ENCODE results near the gene SERPINB4.
"Not testable (repeated sequence)": the region's sequence is repeated elsewhere in the genome, so short reads cannot be mapped to it uniquely, and the experiment has no call there.

SERPINB4 gene

DNA sequence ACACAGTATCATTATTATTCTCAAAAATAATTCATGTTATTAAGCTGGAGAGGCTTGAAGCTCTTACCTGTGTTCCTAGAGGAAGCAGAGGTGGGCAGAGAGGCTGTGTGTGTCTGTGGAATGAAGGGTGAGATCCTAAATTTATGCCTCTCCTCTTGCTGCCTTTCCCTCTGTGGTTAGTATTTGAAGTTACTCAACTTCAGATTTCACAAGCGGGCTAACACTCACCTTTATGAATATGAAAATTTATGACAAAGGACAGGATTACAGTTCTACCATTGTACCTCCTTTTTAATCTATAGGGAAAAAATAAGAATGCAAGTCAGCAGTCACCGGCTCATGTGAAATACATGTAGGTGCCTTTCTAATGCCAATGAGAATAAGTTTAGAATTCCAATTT lies at the start of gene SERPINB4:
Gene SERPINB4, minus strand, starts transcription at position 115 of the 400 bp plus-strand sequence. CDS start 679 bp downstream, outside the sequence.
- not testable (repeated sequence) for DNase-seq

GRCh38 chr18:63689064-63689463 lies 45.0 kb upstream of the SERPINB4 start:
- no peak for DNase-seq

- DNase-seq, result no peak
These were observed 42.8 kb upstream of the SERPINB4 start for GRCh38 chr18:63686871-63687270.

DNA sequence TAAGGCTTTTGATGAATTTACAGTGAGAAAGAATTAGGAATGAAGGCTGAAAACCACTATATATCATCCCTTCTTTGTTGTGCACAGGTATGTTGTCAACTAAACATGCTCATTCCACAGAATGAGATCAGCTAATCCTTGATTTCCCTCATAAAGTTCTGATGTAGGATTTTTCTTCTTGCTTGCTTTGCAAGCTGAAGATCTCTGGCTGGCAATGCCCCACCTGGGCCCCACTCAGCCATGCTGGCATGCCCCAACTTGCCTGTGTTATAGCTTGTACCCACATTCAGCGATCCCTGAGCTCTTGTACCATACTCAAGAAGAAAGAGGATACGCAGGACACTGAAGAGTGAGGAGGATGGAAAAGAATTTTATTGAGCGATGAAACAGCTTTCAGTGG lies 40.7 kb upstream of the SERPINB4 start:
- no peak for DNase-seq

GRCh38 chr18:63683890-63684289 lies 39.8 kb upstream of the SERPINB4 start:
- DNase-seq, result no peak

DNA sequence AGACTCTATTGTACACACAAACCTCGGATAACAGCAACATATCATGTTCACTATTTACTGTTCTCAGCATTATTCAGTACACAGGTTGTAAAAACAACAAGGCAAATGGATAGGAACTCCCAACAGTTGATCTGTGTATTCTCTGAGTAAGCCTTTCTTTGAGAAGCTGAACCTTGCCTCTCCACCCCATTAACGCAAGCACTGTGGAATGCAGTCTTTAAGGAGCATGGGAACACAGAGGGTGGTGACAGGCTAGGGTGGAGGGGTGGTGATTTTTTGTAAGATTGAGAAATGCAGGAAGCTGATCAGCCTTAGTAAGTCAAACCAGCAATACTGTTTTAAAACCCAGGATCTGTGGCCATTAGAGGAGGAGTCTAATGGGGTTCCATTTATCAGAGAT lies 39.1 kb upstream of the SERPINB4 start:
- DNase-seq, result no peak

DNA sequence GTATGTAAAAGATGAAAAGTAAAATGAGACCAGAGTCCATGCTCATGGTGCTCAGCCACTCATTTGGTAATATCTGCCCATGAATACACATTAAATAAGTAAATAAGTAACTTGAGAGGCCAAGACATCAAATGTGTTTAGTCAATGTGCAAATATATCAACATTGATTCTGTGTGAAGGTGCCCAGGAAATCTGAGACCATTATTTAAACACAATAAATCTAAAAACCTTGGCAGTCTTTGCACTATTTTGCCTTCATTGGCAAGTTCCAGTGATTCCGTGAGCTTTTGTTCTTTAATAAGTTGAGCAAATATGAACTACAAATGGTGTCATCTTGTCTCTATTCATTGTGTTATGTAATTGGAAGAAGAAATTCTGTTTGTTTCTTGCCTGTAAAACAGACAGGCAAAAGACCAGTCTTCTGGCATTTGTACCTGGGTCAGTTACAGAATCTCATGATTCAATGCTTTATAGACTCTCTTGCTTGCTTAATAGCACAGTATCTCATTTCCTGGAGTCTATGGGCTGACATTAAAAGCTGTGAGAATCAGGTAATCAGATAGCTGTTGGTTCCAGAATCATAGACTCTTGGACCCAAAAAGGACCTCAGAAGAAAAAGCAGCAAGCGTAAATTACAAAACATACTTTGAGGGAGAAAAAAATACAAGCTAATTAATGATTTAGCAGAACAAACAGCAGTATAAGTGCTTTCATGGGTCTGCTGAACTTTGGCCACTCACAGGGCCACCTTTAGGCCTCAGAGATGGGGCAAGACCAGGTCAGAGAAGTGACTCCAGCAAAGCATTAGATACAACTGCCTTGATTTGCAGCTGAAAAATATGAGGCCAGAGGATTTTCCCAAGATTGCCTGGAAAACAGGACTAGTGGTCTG lies 37.6 kb upstream of the SERPINB4 start:
- no peak for DNase-seq

DNA sequence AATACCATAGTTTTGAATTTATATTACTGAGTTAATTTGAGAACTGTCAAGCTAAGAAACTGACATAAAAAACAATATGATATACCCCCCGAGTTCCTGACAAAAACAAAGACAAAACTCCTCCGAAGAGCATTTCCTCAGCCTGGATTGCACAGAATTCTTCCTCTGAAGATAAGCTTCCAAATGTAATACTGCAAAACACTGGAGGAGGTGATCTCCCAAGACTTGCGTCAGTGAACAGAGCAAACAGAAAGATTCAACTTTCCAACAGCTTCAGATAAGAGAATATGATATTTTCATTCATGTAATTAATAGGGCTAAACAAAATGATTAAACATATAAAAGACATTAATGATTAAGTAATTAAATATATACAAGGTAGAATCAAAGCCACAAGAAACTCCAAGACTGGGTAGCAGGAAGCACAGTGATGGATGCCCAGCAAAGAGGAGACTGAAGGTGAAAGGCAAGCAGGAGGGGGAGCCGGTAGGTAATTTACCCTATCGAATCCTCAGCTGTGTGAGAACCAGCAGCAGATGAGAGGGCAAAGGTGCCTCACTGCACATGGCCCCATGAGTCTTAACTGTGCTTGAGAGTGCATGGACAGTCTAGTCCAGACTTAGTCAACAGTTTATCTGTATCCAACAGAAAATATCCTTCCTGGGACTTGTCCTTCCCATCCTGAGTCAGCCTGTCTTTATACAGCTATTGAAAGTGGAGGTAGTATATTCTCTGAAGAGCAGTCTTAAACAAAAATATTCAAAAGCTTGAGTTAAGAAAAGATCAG lies 36.0 kb upstream of the SERPINB4 start:
- no peak for DNase-seq

DNA sequence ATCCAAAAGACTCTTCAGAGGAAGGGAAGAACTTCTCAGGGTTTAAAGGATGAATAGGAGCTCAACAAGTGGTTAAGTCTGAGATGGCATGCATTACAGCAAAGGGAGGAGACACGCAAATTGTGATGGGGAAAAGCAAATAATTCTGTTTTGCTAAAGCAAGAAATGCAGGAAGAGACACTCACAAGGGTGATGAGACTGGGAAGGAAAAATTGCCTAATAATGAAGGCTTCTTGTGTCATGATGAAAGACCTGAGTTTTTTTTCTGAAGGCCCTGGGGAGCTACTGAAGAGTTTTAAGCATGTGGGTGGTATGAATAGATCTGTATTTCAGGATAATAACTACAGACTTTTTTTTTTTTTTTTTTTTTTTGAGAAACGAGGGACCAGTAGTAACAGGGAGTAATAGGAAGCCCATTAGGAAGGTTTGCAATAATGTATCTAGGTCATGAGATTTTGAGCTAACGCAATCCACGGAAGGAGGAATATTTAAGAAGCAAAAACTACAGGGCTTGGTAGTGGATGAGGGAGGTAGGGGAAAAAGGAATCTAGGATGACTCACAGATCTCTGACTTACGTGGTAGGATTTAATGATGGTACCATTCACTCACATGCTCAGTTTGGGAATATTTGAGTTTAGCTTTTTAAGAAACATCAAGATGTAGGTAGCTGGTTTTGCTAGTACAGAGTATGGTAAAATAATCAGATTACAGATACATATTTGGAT lies 33.6 kb upstream of the SERPINB4 start:
- no peak for DNase-seq

DNA sequence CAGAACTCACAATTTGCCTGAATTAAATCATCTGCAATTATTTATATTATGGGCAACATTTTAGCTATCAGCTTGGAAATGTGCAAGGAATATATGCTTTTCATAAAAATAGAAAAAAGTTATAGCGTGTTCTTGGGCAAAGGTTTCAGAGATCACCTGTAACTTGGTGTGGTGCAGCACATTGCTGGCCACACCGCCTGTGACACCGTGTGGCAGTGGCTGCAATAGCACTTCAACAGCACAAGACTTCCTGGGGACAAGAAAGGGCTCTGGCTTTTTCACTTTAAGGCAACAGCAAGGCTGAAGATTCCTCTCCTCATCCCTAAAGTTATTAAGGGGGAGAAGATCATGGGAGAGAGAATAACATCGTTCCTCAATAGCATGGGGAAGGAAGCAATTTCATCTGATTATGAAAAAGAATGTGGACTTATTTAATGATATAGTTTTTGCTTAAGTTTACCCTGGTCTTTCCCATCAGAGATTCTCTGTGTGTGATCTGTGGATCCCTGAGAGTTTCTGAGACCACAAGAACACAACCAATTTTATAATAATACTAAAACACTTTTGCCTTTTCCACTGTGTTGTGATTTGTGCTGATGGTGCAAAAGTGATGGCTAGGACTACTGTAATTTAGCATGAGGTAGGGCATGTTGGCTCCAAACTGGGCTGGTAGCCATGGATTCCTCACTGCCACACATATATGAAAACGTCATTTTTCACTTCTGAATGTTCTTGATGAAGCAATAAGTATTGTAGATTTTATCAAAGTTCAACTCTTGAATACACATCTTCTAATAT lies 32.7 kb upstream of the SERPINB4 start:
- DNase-seq, result no peak

- no peak for DNase-seq
These were observed 20.5 kb upstream of the SERPINB4 start for GRCh38 chr18:63664571-63664970.

DNA sequence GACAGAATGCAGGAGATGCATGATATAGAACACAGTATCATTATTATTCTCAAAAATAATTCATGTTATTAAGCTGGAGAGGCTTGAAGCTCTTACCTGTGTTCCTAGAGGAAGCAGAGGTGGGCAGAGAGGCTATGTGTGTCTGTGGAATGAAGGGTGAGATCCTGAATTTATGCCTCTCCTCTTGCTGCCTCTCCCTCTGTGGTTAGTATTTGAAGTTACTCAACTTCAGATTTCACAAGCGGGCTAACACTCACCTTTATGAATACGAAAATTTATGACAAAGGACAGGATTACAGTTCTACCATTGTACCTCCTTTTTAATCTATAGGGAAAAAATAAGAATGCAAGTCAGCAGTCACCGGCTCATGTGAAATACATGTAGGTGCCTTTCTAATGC lies 17.7 kb upstream of the SERPINB4 start, which contains the start of gene SERPINB3:
Gene SERPINB3, minus strand, starts transcription at position 144 of the 400 bp plus-strand sequence. CDS start 677 bp downstream, outside the sequence.
- DNase-seq, result not testable (repeated sequence)

GRCh38 chr18:63658920-63659319 lies 14.9 kb upstream of the SERPINB4 start:
- not testable (repeated sequence) for DNase-seq

DNA sequence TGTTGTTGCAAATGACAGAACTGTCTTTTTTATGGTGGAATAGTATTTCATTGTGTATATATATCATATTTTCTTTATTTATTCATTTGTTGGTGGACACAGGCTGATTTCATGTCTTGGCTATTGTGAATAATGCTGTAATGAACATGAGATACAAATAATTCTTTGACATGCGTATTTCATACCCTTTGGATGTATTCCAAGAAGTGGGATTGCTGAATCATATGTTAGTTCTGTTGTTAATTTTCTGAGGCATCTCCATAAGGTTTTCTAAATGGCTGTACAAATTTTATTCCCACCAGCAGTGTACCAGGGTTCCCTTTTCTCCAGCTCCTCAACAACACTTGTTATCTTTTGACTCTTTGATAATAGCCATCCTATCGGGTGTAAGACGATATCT lies 6.2 kb upstream of the SERPINB4 start:
- not testable (repeated sequence) for DNase-seq

DNA sequence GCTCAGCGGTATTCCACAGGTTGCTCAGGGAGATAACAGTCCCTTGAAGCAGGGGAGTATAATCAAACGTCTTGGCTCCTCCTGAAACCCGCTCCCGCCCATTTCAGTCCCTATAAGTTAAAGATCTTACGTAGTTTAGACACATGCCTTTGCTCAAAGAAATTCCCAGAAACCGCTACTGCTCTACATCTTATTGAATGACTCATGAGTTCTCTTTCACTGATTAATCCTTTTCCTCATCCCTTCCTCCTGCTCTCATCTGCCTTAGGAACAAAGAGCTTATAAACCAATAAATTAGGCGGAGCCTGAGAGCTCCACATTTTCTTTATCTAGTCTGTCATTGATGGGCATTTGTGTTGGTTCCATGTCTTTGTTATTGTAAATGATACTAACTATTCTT lies 4.2 kb upstream of the SERPINB4 start:
- DNase-seq, result no peak

DNA sequence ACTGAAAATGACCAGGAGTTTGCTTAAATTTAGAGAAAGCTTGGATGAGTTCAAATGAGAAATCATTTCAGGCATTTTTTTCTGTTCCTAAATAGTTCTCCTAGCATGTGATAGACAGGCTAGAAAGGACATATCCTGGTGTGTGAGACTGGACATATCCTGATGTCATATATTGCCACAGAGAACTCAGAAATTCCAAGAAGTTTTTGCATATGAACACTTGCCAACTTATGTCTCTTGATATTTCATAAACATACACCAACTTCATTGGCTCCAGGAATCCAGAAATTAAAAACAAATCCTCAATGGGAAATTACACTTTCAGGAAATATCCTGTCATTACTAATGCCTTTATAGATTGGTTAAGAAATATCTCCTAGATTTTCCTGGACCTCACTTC lies 2.9 kb upstream of the SERPINB4 start:
- DNase-seq, result no peak

- not testable (repeated sequence) for DNase-seq
These were observed 638 bp upstream of the SERPINB4 start for GRCh38 chr18:63644694-63645093.

DNA sequence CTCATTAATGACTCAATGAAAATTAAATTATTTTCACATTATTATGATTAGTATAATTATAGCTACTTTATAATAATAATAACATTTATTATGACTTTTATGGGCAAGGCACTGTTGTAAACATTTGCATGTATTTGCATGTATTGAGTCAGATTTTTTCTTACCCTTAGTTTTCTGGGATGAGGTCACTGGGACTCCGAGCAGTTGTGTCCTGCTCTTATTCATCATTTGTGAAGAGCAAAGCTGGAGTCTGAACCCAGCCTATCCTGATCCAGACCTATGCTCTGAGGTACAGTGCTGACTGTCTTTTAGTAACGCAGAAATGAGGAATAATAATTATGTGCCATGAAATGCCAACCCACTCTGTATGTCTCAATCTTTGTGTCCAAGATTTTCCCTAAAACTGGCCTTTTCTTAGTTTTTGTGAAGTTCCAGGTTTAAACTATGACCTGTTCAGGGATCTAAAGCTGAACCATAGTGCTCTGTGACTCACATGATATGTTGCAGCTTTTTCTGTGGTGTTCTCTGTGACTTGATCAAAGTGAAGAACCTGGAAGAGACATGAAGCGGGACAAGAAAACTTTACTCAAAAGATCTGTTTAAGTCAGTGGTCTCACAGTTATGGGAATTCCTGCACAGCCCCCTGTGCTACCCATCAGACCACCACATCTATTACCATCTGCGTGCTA lies 1.2 kb downstream of the SERPINB4 start:
- not testable (repeated sequence) for DNase-seq

- not testable (repeated sequence) for DNase-seq
These were observed 2.8 kb downstream of the SERPINB4 start for GRCh38 chr18:63641157-63641680.

DNA sequence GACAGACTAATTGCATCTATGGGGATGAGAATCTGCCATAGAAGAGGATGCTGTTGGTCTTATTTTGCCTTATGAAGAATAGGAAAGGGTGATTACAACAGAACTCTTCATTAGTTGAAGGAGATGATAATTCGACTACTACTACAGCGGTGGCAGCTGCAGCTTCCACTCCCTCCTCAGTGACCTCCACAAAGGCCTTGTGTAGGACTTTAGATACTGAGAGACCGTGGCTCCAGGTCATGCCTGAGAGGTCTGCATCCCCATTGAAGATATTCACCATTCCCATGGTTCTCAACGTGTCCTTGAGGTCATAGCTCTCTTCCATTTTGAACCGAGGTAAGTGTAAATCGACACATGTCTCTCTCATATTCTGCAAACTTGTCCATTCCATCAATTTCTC lies 6.4 kb downstream of the SERPINB4 start:
- no peak for DNase-seq

DNA sequence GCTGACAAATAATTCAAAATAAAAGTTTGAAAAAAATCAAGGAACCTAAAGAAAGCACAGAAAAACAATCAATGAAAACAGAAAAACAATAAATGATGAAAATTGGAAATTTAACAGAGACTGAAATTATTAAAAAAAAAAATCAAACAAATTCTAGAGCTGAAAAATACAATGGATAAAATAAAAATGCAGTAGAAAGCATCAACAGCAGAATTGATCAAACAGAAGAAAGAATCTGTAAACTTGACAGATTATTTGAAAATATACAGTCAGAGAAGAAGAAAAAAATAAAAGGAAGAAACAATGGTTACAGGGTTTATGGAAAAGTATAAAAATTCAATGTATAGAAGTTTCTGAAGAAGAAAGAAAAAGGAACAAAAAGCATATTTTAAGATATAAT lies 16.2 kb downstream of the SERPINB4 start:
- DNase-seq, result no peak

Measured in C1 segment of cervical spinal cord (tissue), 14 donors.